Sigmoid colon (tissue), 7 donors: Measurements from ENCODE around the gene LRP11. TPM values are rescaled to one million over a fixed set of nuclear protein-coding genes. Genes with fewer than 3 reads are reported as not detected.

ENCODE experiments used
- DNase-seq: peaks from one replicate; pipeline ENCODE4 v3.0.0-alpha.2; 2019
- H3K27ac ChIP-seq, 4 donors: fragments of 200-600 bp; sonication (generic); one replicate each; pipeline ENCODE4 v1.5.1; 2016 to 2019; ENCODE audit warnings: mild to moderate bottlenecking in 1 of 4
- H3K27me3 ChIP-seq, 3 donors: fragments of 200-600 bp; sonication (generic); one replicate each; pipeline ENCODE4 v1.5.1; 2019; ENCODE audit warnings: mild to moderate bottlenecking in 1 of 3
- H3K36me3 ChIP-seq, 4 donors: fragments of 200-600 bp; sonication (generic); one replicate each; pipeline ENCODE4 v1.5.1; 2016 to 2019
- H3K4me1 ChIP-seq, 4 donors: fragments of 200-600 bp; sonication (generic); one replicate each; pipeline ENCODE4 v1.5.1; 2017 to 2019
- H3K4me3 ChIP-seq, 4 donors: fragments of 200-600 bp; sonication (generic); one replicate each; pipeline ENCODE4 v1.5.1; 2017 to 2019; ENCODE audit warnings: mild to moderate bottlenecking in 2 of 4, moderate library complexity in 1 of 4
- H3K9me3 ChIP-seq, 4 donors: fragments of 200-600 bp in 3 of 4; sonication (generic) in 3 of 4; one replicate each; pipeline versions ENCODE4 v1.5.1 to v1.6.1; 2013 to 2019
- CTCF ChIP-seq, 4 experiments: fragments of 450-650 bp in 3 of 4; fragments of 200-600 bp in 1 of 4; IDR thresholded peaks; one replicate each; pipeline ENCODE4 v1.5.1; 2016 to 2019; ENCODE audit warnings: antibody characterized with exemption in 4 of 4, mild to moderate bottlenecking in 3 of 4, moderate library complexity in 2 of 4
- EP300 ChIP-seq, 4 donors: sonication (generic); formaldehyde crosslinking; IDR thresholded peaks; one replicate each; pipeline ENCODE4 v1.6.1; 2017; ENCODE audit warnings: antibody characterized with exemption in 4 of 4
- POLR2A ChIP-seq, 2 donors: fragments of 450-650 bp; IDR thresholded peaks; one replicate each; pipeline ENCODE4 v1.6.1; 2016; ENCODE audit warnings: antibody characterized with exemption in 2 of 2, mild to moderate bottlenecking in 2 of 2, moderate library complexity in 2 of 2
- POLR2AphosphoS5 ChIP-seq, 4 donors: sonication (generic); formaldehyde crosslinking; IDR thresholded peaks; one replicate each; pipeline ENCODE4 v1.6.1; 2017; ENCODE audit warnings: antibody characterized with exemption in 4 of 4
- WGBS, 2 donors: extraction: QIAGEN DNeasy Blood & Tissue Kit; methylation state at CpG; one replicate each; pipeline ENCODE4 v1.1.7; 2013; 5-methylcytosine and 5-hydroxymethylcytosine counted together
- intact Hi-C: fragments of 100-400 bp; cut with DNase I; formaldehyde crosslinking; loops from one replicate; pipeline ENCODE4 v1.15.1; 2023
- polyA plus RNA-seq, 3 donors: library from polyadenylated mRNA; stranded (reverse); fragments of 200-250 nt; gene quantifications; one replicate each; pipeline ENCODE4 v1.2.3, GENCODE V29; 2013
- total RNA-seq, 4 donors: library from RNA; depleted of rRNA; stranded (reverse); fragments of >200 nt; gene quantifications; one replicate each; pipeline ENCODE4 v1.1.0, GENCODE V29; 2016
- donor health status: healthy with polysubstance abuse.
- donor health status: Bipolar disorder and iron deficiency.
- donor health status: healthy.

Gene LRP11
- total and polyA plus RNA-seq, 7 donors = 2.4 to 71.7 (median 17.2) TPM

DNA sequence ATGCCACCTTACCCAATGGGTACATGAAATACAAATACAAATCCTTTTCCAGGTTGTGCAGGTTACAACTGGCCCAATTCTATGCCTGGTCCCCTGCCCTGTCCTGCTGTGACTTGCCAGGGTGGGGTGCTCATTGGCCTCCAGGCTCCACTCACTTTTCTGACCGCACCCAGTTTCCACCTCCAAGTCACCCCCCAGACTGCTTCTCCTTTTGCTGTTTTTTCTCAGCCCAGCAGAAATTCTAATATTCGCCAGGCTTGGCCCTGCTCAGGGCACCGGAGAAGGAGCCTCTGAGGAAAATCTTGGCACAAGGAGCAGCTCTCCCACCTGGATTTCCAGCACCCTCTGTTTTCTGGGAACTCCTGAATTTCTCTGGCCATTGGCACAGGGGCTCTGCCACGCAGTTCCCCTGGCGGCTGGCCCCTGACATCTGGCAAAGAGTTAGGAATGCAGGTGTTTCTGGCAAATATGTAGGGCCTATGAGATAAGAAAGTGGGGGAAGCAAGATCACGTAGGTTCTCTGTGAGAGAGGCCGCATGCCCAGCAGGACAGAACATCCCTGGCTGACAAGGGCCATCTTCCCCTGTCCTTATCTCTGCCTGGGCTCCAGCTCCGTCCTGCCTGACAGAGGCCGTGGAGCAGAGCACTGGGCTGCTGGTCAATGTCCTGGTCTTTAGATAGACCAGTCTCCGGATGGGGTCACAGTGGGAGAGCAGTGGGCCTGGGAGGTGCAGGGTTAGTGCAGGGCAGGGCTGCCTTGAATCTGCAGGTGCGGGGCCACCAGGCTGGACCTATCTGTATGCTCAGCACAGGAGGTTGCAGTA, 36.7 kb upstream of the LRP11 start:
- intact Hi-C loops = no loop called here
- WGBS, 2 donors = 91 to 95% methylated on average over 11 of the region's 11 CpGs
- Histone ChIP-seq H3K27me3 (no peaks in the 10 kb centered on the region), H3K27ac (no peak overlapping the region), H3K4me3 (no peak overlapping the region), H3K36me3 (no peaks in the 10 kb centered on the region), H3K4me1 (peaks cover 0 to 21% (median 20%) of the 10 kb centered on the region in 4 donors), H3K9me3 (no peaks in the 10 kb centered on the region)
- DNase-seq = no peak
- TF ChIP-seq EP300 (IDR thresholded peaks at IDR 0.05) = no peak
- TF ChIP-seq CTCF (IDR thresholded peaks at IDR 0.05) = no peak
- TF ChIP-seq POLR2AphosphoS5 (IDR thresholded peaks at IDR 0.05) = no peak
- no peak for TF ChIP-seq POLR2A (IDR thresholded peaks at IDR 0.05)

GRCh38 chr6:149899926-149900619, 35.9 kb upstream of the LRP11 start:
- 89 to 91% methylated on average over 7 of the region's 7 CpGs for WGBS, 2 donors
- peaks cover 0 to 28% (median 27%) of the 10 kb centered on the region in 4 donors for H3K4me1 ChIP-seq
- intact Hi-C loops = no loop called here
- no peak overlapping the region for H3K4me3 ChIP-seq
- no peak for DNase-seq
- no peak for TF ChIP-seq POLR2A (IDR thresholded peaks at IDR 0.05)
- no peak for TF ChIP-seq CTCF (IDR thresholded peaks at IDR 0.05)
- TF ChIP-seq EP300 (IDR thresholded peaks at IDR 0.05) = no peak
- TF ChIP-seq POLR2AphosphoS5 (IDR thresholded peaks at IDR 0.05) = no peak
- H3K36me3 ChIP-seq = no peaks in the 10 kb centered on the region
- H3K9me3 ChIP-seq = no peaks in the 10 kb centered on the region
- H3K27ac ChIP-seq = no peak overlapping the region
- no peaks in the 10 kb centered on the region for H3K27me3 ChIP-seq

DNA sequence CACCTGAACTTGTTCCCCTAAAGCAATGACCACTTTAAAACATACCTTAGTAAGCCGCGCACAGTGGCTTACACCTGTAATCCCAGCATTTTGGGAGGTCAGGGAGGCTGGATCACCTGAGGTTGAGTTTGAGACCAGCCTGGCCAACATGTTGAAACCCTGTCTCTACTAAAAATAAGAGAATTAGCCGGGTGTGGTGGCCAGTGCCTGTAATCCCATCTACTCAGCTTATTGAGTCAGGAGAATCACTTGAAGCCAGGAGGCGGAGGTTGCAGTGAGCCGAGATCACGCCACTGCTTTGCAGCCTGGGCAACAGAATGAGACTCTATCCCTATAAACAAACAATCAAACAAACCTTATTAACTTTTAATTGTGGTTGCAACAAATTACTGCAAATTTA, 35.3 kb upstream of the LRP11 start:
- H3K4me3 ChIP-seq = no peak overlapping the region
- no peak overlapping the region for H3K27ac ChIP-seq
- no peaks in the 10 kb centered on the region for H3K27me3 ChIP-seq
- intact Hi-C loops = no loop called here
- H3K9me3 ChIP-seq = no peaks in the 10 kb centered on the region
- WGBS, 2 donors = 91 to 93% methylated on average over 6 of the region's 6 CpGs
- TF ChIP-seq CTCF (IDR thresholded peaks at IDR 0.05) = no peak
- TF ChIP-seq POLR2A (IDR thresholded peaks at IDR 0.05) = no peak
- no peak for TF ChIP-seq POLR2AphosphoS5 (IDR thresholded peaks at IDR 0.05)
- no peak for TF ChIP-seq EP300 (IDR thresholded peaks at IDR 0.05)
- peaks cover 0 to 32% (median 32%) of the 10 kb centered on the region in 4 donors for H3K4me1 ChIP-seq
- no peaks in the 10 kb centered on the region for H3K36me3 ChIP-seq
- DNase-seq = no peak

DNA sequence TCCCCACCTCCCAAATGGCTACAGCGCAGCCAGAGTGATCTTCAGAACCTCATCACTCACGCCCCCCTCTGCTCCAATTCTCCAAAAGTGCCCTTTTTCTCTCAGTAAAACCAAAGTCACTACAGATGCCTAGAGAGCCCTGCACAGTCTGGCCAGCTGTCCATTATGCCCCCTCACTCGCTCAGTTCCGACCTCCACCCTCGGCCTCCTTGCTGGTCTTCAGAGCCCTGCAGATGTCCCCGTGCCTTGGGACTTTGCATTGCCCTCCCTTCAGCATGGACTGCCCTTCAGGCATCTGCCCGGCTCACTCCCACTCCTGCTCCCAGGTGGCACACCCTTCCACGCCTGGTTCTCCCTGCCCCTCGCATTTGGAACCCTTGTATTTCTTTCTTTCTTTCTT, 34.8 kb upstream of the LRP11 start:
- TF ChIP-seq POLR2A (IDR thresholded peaks at IDR 0.05) (no peak), POLR2AphosphoS5 (IDR thresholded peaks at IDR 0.05) (no peak), EP300 (IDR thresholded peaks at IDR 0.05) (no peak), CTCF (IDR thresholded peaks at IDR 0.05) (no peak)
- DNase-seq = no peak
- Histone ChIP-seq H3K36me3 (no peaks in the 10 kb centered on the region), H3K4me1 (peaks cover 0 to 32% (median 32%) of the 10 kb centered on the region in 4 donors), H3K4me3 (no peak overlapping the region), H3K27ac (no peak overlapping the region), H3K9me3 (no peaks in the 10 kb centered on the region), H3K27me3 (no peaks in the 10 kb centered on the region)
- intact Hi-C loops = no loop called here
- 92 to 96% methylated on average over 9 of the region's 9 CpGs for whole genome bisulfite sequencing, 2 donors
